ENCODE data around the gene NDUFB8.
A peak's percentile ranks its signal among the peaks of the same experiment; 100 is the strongest.

Gene NDUFB8

GRCh38 chr10:100535715-100536353 lies 6.2 kb upstream of the NDUFB8 start, which contains the start of gene HIF1AN:
Gene HIF1AN, plus strand, starts transcription at chr10:100535943. Its CDS starts 16 bp downstream, at chr10:100535959.
- DNase-seq = peak; percentile 75 to 91

GRCh38 chr10:100535338-100535714 lies 5.7 kb upstream of the NDUFB8 start:
- DNase-seq = no peak

- DNase-seq = no peak
These were observed 5.1 kb upstream of the NDUFB8 start for GRCh38 chr10:100534726-100535125.

- DNase-seq = no peak
These were observed 2.1 kb upstream of the NDUFB8 start for GRCh38 chr10:100531761-100532160.

- DNase-seq = no peak
These were observed 673 bp downstream of the NDUFB8 start for GRCh38 chr10:100528921-100529474.

GRCh38 chr10:100528123-100528886 lies 1.4 kb downstream of the NDUFB8 start:
- DNase-seq = no peak

GRCh38 chr10:100524638-100525037 lies 5.0 kb downstream of the NDUFB8 start:
- no peak for DNase-seq

GRCh38 chr10:100524206-100524605 lies 5.5 kb downstream of the NDUFB8 start:
- DNase-seq = no peak

GRCh38 chr10:100522945-100523344 lies 6.7 kb downstream of the NDUFB8 start:
- no peak for DNase-seq

GRCh38 chr10:100522107-100522801 lies 7.4 kb downstream of the NDUFB8 start:
- no peak for DNase-seq

- DNase-seq = peak in 1 of 2 experiments; percentile 34
These were observed 8.9 kb downstream of the NDUFB8 start for GRCh38 chr10:100520811-100521210.

- no peak for DNase-seq
These were observed 10.2 kb downstream of the NDUFB8 start, which contains the start of gene SEC31B for GRCh38 chr10:100519311-100520051. Gene SEC31B, minus strand, starts transcription at chr10:100519861. Its CDS starts 2,909 bp downstream, at chr10:100516952.

- peak in 1 of 2 experiments; percentile 53 for DNase-seq
These were observed 10.9 kb downstream of the NDUFB8 start for GRCh38 chr10:100518761-100519241.

GRCh38 chr10:100516847-100517246 lies 12.8 kb downstream of the NDUFB8 start:
- DNase-seq = no peak

GRCh38 chr10:100515612-100516011 lies 14.1 kb downstream of the NDUFB8 start:
- no peak for DNase-seq

- DNase-seq = no peak
These were observed 18.9 kb downstream of the NDUFB8 start for GRCh38 chr10:100510533-100511308.

- DNase-seq = no peak
These were observed 20.3 kb downstream of the NDUFB8 start for GRCh38 chr10:100509241-100509840.

GRCh38 chr10:100508691-100509150 lies 20.9 kb downstream of the NDUFB8 start:
- DNase-seq = peak in 1 of 2 experiments; percentile 40

- DNase-seq = no peak
These were observed 21.4 kb downstream of the NDUFB8 start for GRCh38 chr10:100508266-100508665.

GRCh38 chr10:100507357-100507732 lies 22.3 kb downstream of the NDUFB8 start:
- no peak for DNase-seq

Data from SW 1271 (cell line).